Activated CD8-positive, alpha-beta memory T cell treated with anti-CD3 and anti-CD28 coated beads, Interleukin-2, amount 50 U/mL, for 1 hour (primary cell): ENCODE measurements around the gene PITPNM3.

Source experiments
- DNase-seq: peaks from one replicate; pipeline ENCODE4 v3.0.0-alpha.2; 2020; ENCODE audit errors: extremely low read depth

Gene PITPNM3

DNA sequence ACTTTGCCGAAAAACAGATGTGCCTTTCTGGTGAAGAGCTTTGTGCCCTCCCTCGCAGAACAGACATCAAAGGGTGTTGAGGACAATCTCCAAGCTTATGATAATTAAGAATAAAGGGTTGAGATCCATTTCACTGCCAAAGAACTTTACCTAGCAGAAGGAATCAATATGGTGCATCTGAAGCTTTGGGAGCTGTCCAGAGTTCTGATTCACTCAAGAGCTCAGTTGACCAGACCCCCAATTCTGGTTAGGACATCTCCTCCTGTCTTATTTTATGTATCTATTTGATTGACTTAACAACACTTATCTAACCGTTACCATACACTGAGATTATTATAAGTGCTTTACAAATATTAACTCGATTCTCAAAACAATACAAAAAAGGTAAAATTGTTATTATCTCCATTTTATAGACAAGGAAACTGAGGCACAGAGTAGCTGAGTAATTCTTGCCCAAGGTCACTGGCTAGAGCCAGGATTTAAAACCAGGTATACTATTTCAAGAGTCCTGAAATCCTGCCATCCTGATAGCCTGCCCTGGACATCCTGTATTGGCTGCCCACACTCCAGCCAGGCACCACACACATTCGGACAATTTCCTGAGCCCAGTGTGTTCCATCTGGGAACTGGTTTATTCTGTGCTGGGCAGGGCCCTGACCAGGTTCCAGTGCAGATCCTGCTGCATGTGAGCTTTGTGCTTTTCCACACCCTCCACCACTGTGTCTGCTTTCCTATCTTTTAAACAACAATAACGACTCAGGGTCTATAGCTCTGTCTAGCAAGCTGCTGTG, 29.8 kb downstream of the PITPNM3 start:
- DNase-seq = no peak

GRCh38 chr17:6525731-6526130, 30.6 kb downstream of the PITPNM3 start:
- no peak for DNase-seq

DNA sequence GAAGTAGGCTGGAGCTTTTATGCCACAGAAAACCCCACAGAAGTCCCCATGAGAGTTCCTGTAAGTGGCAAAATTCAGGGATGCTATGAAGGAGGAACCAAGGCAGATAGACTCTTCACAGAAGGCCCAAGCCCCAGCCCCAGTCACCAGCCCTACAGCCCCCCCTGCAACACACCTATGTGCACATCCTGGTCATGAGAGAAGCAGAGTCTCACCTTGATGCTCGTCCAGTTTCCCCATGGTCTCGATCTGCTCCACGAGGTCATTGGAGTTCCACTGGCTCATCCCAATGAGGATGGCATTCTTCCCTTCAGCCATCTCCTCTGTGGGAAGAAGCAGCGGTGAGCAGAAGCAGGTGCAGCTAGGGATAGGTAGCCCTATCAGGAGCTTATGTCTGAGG, 31.2 kb downstream of the PITPNM3 start:
- no peak for DNase-seq

DNA sequence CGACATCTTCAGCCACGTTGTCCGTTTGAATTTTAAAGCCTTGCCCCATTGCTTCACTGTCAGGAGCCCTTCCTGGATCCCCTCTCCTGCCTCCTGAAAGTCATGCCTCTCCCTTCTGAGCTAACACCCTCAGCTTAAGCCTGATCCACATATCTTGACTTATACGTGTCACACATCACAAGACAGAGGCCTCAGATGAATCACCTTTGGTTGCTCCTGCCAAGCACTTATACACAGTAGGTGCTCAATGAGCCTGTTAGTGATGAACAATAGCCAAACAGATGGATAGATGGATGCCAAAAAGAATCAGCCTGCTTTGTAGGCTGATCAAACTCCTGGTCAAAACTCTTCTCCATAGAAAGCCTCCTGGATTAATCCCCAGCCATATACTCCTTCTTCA, 31.8 kb downstream of the PITPNM3 start:
- DNase-seq = no peak

GRCh38 chr17:6523809-6524355, 32.5 kb downstream of the PITPNM3 start:
- DNase-seq = no peak

- no peak for DNase-seq
These were observed 33.0 kb downstream of the PITPNM3 start for GRCh38 chr17:6523330-6523729.

GRCh38 chr17:6521586-6521985, 34.8 kb downstream of the PITPNM3 start:
- no peak for DNase-seq

- DNase-seq = no peak
These were observed 39.3 kb downstream of the PITPNM3 start for GRCh38 chr17:6517062-6517461.

GRCh38 chr17:6514371-6514770, 42.0 kb downstream of the PITPNM3 start:
- DNase-seq = no peak

- DNase-seq = no peak
These were observed 43.8 kb downstream of the PITPNM3 start for GRCh38 chr17:6512552-6512951.

- DNase-seq = no peak
These were observed 45.9 kb downstream of the PITPNM3 start for GRCh38 chr17:6510321-6510977.

- no peak for DNase-seq
These were observed 46.4 kb downstream of the PITPNM3 start for GRCh38 chr17:6509921-6510320.

- DNase-seq = no peak
These were observed 47.2 kb downstream of the PITPNM3 start for GRCh38 chr17:6509031-6509771.

GRCh38 chr17:6508519-6509030, 47.8 kb downstream of the PITPNM3 start:
- no peak for DNase-seq

GRCh38 chr17:6508016-6508415, 48.3 kb downstream of the PITPNM3 start:
- DNase-seq = no peak

GRCh38 chr17:6507535-6507934, 48.8 kb downstream of the PITPNM3 start:
- DNase-seq = no peak

GRCh38 chr17:6506679-6507231, 49.6 kb downstream of the PITPNM3 start:
- no peak for DNase-seq

GRCh38 chr17:6505425-6506142, 50.8 kb downstream of the PITPNM3 start:
- DNase-seq = no peak

- DNase-seq = no peak
These were observed 52.6 kb downstream of the PITPNM3 start for GRCh38 chr17:6503641-6504195.

DNA sequence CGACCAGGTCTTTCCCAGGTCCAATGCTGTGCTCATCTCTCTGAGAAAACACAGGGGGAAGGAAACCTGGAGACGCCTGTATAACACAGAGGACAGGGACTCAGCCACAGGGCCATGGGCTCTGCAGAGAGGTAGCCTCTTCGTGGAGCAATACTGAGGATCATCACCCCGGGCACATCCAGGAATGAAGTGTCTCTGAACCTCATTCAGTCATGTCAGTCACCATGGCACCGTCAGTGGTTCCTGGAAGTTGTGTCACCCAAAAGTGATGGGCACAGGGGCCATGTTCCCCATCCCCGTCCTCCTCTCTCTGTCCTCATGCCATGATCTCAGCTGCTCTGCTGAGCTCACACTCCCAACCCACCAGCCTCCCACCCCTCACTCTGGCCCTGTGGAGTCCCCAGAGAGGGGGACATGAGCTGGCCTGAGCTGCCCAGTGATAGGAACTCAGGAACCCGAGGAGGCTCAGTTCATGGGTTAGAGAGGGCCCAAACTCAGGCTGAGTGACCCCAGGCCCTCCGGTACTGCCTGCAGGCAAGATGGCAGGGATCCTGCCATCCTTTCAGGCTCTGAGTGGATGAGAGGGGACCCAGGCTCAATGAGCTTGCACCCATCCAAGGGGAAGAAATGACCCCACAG, 53.4 kb downstream of the PITPNM3 start:
- DNase-seq = no peak
